ENCODE data around the gene STUM.

DNA sequence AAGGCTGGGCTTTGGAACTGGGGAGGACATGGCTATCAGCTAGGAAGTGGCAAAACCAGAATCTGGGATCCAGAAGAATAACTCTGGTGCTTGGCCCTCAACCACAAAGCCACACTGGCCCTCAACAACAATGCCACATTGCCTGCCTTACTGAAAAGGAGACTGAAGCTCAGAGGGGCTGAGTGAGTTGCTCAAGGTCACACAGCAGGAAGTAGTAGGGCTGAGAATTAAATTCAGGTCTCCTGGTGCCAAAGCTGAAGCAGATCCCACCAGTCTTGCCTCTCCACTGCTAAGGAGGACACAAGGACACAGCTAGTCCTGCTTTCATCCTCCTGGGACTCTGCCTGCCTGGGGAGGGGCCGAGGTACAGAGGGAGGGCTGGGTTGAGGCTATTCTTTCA is 29.4 kb upstream of the STUM start:
- no peak for TF ChIP-seq CEBPB (IDR thresholded peaks at IDR 0.05)
- no peak for TF ChIP-seq CTCF (IDR thresholded peaks at IDR 0.05)
- TF ChIP-seq, protein P1, sequence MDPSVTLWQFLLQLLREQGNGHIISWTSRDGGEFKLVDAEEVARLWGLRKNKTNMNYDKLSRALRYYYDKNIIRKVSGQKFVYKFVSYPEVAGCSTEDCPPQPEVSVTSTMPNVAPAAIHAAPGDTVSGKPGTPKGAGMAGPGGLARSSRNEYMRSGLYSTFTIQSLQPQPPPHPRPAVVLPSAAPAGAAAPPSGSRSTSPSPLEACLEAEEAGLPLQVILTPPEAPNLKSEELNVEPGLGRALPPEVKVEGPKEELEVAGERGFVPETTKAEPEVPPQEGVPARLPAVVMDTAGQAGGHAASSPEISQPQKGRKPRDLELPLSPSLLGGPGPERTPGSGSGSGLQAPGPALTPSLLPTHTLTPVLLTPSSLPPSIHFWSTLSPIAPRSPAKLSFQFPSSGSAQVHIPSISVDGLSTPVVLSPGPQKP (IDR thresholded peaks at IDR 0.05; ENCODE audit: low read depth, low read length), result no peak
- no peak for TF ChIP-seq JUNB (IDR thresholded peaks at IDR 0.05)
- no peak for TF ChIP-seq POLR2A (IDR thresholded peaks at IDR 0.05; ENCODE audit: low read length)
- no peak for TF ChIP-seq JUN (IDR thresholded peaks at IDR 0.05)

All from A549 (cell line).